ENCODE data around the gene PRRX2.

PRRX2 gene

DNA sequence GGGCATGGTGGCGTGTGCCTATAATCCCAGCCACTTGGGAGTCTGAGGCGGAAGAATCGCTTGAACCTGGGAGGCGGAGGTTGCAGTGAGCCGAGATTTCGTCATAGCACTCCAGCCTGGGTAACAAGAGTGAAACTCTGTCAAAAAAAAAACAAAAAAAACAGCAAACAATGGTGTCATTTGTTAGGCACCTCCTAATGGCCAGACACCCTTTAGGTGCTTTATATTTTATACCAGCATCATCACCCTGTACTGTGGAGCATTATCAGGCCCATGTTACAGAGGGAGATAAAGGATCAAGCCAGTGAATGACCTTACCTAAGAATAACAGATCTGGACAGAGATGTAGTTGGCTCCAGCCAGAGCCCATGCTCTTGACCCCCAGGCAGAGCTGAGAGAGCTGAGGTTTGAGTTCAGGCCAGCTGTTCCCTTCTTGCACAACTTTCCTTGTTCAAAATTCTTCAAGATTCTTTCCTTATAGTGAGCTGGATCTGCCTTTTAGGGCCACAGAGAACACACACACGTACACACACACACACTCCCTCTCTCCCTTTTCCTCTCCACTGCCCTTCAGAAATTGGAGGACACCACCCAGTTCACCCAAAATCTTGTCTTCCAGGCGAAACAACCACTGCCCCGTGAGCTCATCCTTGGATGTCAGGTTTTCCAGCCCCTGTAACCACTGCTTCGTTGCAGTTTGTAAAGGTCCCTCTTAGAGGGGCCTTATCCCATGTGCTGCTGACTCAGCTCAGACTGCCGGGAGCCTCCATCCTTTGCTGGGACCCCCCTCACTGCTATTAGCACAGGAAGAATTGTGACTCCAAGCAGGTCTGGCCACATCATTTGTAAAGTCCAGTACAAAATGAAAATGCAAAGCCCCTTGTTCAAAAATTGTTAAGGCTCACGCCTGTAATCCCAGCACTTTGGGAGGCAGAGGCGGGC is 97.8 kb downstream of the PRRX2 start:
- DNase-seq, result no peak

DNA sequence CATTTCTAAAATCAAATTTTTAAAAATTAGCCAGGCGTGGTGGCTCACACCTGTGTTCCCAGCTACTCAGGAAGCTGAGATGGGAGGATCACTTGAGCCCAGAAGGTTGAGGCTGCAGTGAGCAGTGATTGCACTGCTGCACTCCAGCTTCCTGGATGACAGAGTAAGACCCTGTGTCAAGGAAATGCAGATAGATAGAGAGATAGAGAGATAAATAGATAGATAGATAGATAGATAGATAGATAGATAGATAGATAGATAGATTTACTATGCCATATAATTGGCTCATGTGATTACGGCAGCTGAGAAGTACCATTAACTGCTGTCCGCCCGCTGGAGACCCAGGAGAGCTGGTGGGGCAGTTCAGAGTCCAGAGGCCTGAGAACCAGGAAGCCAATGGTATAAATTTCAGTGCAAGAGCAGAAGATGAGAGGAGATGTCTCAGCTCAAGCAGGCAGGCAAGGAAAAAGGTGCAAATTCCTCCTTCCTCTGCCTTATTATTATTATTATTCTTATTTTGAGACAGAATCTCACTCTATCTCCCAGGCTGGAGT is 100.4 kb downstream of the PRRX2 start:
- no peak for DNase-seq

DNA sequence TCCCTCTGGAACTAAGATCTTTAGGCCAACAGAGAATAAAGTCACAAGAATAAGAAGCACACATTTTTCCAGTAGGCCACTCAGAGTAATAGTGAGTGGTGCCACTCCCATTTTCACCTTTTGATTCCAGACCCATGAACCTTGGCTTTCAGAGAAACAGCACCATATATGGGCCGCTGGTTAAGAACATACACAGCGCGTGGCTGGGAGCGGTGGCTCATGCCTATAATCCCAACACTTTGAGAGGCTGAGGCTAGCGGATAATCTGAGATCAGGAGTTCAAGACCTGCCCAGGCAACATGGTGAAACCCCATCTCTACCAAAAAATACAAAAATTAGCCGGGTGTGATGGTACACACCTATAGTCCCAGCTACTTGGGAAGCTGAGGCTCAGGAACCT is 103.0 kb downstream of the PRRX2 start:
- DNase-seq, result no peak

DNA sequence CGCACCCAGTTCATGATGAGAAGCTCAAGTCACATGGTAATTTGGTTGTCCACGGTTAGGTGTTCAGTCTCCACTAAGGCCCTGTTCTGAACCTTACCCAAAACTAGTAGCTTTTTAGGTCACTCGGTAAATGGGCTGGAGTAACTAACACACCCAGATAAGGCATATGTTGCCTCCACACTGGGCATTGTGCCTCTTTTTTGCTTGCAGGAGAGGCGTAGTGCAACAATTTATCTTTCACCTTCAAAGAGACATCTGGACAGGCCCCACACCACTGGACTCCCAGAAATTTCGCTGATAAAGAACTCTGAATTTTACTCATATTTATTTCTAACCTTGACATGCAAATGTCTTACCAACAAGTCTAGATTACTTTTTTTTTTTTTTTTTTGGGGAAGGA is 104.2 kb downstream of the PRRX2 start:
- DNase-seq, result no peak

DNA sequence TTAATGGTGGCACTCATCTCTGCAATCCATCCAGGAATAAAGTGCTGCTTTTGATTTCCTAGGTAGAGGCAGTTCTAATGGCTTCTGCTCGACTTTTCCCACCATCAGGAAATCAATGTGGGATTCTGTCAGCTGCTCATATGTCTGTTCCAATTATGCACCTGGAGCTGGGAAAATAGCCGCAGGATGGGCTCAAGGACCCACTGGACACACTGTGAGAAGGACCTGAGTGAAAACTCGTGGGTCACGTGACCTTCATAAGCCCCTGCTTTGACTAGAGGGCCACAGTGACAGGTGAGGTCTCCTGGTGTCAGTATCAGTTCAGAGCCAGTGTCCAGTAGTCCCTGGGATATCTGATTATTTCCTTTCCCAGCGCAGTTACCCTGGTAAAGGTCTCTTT is 105.3 kb downstream of the PRRX2 start:
- no peak for DNase-seq

All from activated naive CD4-positive, alpha-beta T cell treated with Interleukin-2 at 50 U/mL for 16 hours (primary cell).